SU-DHL-6 (cell line): ENCODE results near the gene UBAC1.
A peak's percentile ranks its signal among the peaks of the same experiment; 100 is the strongest.

Experiments
- H2AFZ ChIP-seq: fragments of 200-600 bp; sonication (generic); 2 replicates; pipeline ENCODE4 v1.6.1; 2014; ENCODE audit warnings: low read depth, mild to moderate bottlenecking, moderate library complexity, mixed read lengths, antibody characterized with exemption, low read length; ENCODE audit not compliant: severe bottlenecking
- H3F3A ChIP-seq: fragments of 200-600 bp; shearing (Covaris generic); 2 replicates; pipeline ENCODE4 v1.6.0; 2016; ENCODE audit warnings: antibody characterized with exemption, mild to moderate bottlenecking; ENCODE audit not compliant: insufficient read depth
- H3K27ac ChIP-seq: fragments of 200-600 bp; sonication (generic); 2 replicates; pipeline ENCODE4 v1.5.1; 2016; ENCODE audit warnings: low read depth, mild to moderate bottlenecking, low read length, moderate library complexity, mixed read lengths
- H3K27me3 ChIP-seq: fragments of 200-600 bp; sonication (generic), shearing (Covaris generic); 2 replicates; pipeline ENCODE4 v1.6.0; 2014; ENCODE audit warnings: mild to moderate bottlenecking, low read length
- H3K36me3 ChIP-seq: fragments of 200-600 bp; sonication (generic); 2 replicates; pipeline ENCODE4 v1.6.1; 2014; ENCODE audit warnings: mild to moderate bottlenecking, low read length, mixed read lengths
- H3K4me2 ChIP-seq: fragments of 300-600, 200-600 bp; shearing (Covaris generic), sonication (generic); 2 replicates; pipeline ENCODE4 v1.6.0; 2014; ENCODE audit warnings: low read length, low read depth, mild to moderate bottlenecking; ENCODE audit not compliant: poor library complexity, severe bottlenecking
- H3K4me3 ChIP-seq: fragments of 200-600 bp; sonication (generic); 2 replicates; pipeline ENCODE4 v1.5.1; 2014; ENCODE audit warnings: antibody characterized with exemption, low read length, mild to moderate bottlenecking, mixed read lengths; ENCODE audit not compliant: insufficient read depth, poor library complexity, severe bottlenecking
- H3K79me2 ChIP-seq: fragments of 200-600 bp; sonication (generic); 2 replicates; pipeline ENCODE4 v1.6.1; 2014; ENCODE audit warnings: mild to moderate bottlenecking, low read length, moderate library complexity; ENCODE audit not compliant: insufficient read depth
- H3K9ac ChIP-seq: fragments of 200-600 bp; sonication (generic); 2 replicates; pipeline ENCODE4 v1.7.0; 2014; ENCODE audit warnings: mild to moderate bottlenecking, low read length
- H3K9me2 ChIP-seq: fragments of 200-600 bp; sonication (generic); replicated peaks from 2 replicates; pipeline ENCODE4 v1.6.1; 2014; ENCODE audit warnings: low read length; ENCODE audit not compliant: insufficient read depth
- H3K9me3 ChIP-seq: fragments of 200-600 bp; sonication (generic); 2 replicates; pipeline ENCODE4 v1.6.1; 2014; ENCODE audit warnings: low read length, mixed read lengths; ENCODE audit not compliant: insufficient read depth
- H4K20me1 ChIP-seq: fragments of 200-600 bp; sonication (generic); 2 replicates; pipeline ENCODE4 v1.6.1; 2014; ENCODE audit warnings: low read depth, mild to moderate bottlenecking, antibody characterized with exemption, low read length, moderate library complexity, mixed read lengths
- CTCF ChIP-seq: fragments of 200-600 bp; sonication (generic); IDR thresholded peaks from one replicate; pipeline ENCODE4 v1.5.1; 2017; ENCODE audit warnings: antibody characterized with exemption, mild to moderate bottlenecking, low read length, moderate library complexity; ENCODE audit not compliant: insufficient read depth, poor library complexity, severe bottlenecking
- EZH2phosphoT487 ChIP-seq: fragments of 200-600 bp; sonication (generic), shearing (Covaris generic); conservative IDR thresholded peaks from 2 replicates; pipeline ENCODE4 v1.6.1; 2018; ENCODE audit warnings: mild to moderate bottlenecking, antibody characterized with exemption, low read length, moderate library complexity, mixed read lengths

UBAC1 gene

GRCh38 chr9:135959814-135960213 lies 1.4 kb downstream of the UBAC1 start:
- H2AFZ ChIP-seq = no peak overlapping the region
- H3K36me3 ChIP-seq = no peaks in the 10 kb centered on the region
- H4K20me1 ChIP-seq = no peaks in the 10 kb centered on the region
- H3K9me2 ChIP-seq = no peaks in the 10 kb centered on the region
- H3K4me2 ChIP-seq = peak overlapping the region; percentile 88
- no peaks in the 10 kb centered on the region for H3K27me3 ChIP-seq
- no peaks in the 10 kb centered on the region for H3F3A ChIP-seq
- no peaks in the 10 kb centered on the region for H3K9me3 ChIP-seq
- TF ChIP-seq CTCF (no peak), EZH2phosphoT487 (no peak)
- peak overlapping the region; percentile 97 for H3K9ac ChIP-seq
- peaks cover 56% of the 10 kb centered on the region for H3K79me2 ChIP-seq
- peak overlapping the region; percentile 97 for H3K4me3 ChIP-seq
- peak overlapping the region; percentile 20; the same call in 1 of the 2 replicates for H3K27ac ChIP-seq

GRCh38 chr9:135958485-135958884 lies 2.7 kb downstream of the UBAC1 start:
- no peak overlapping the region for H3K4me3 ChIP-seq
- TF ChIP-seq EZH2phosphoT487 (no peak), CTCF (no peak)
- H3K9ac ChIP-seq = no peak overlapping the region
- no peaks in the 10 kb centered on the region for H3K36me3 ChIP-seq
- H3K9me3 ChIP-seq = no peaks in the 10 kb centered on the region
- peaks cover 56% of the 10 kb centered on the region for H3K79me2 ChIP-seq
- H3K27ac ChIP-seq = no peak overlapping the region
- H3K9me2 ChIP-seq = no peaks in the 10 kb centered on the region
- H2AFZ ChIP-seq = no peak overlapping the region
- no peak overlapping the region for H3K4me2 ChIP-seq
- no peaks in the 10 kb centered on the region for H4K20me1 ChIP-seq
- no peaks in the 10 kb centered on the region for H3K27me3 ChIP-seq
- H3F3A ChIP-seq = no peaks in the 10 kb centered on the region

GRCh38 chr9:135957431-135957830 lies 3.7 kb downstream of the UBAC1 start:
- Histone ChIP-seq H3K79me2 (peaks cover 56% of the 10 kb centered on the region), H3K9me2 (no peaks in the 10 kb centered on the region), H4K20me1 (no peaks in the 10 kb centered on the region), H3K9me3 (no peaks in the 10 kb centered on the region), H3F3A (no peaks in the 10 kb centered on the region), H3K4me3 (no peak overlapping the region), H2AFZ (no peak overlapping the region), H3K9ac (no peak overlapping the region), H3K4me2 (no peak overlapping the region), H3K36me3 (no peaks in the 10 kb centered on the region), H3K27ac (no peak overlapping the region), H3K27me3 (no peaks in the 10 kb centered on the region)
- TF ChIP-seq EZH2phosphoT487 (no peak), CTCF (no peak)

GRCh38 chr9:135956802-135957174 lies 4.4 kb downstream of the UBAC1 start:
- H3K79me2 ChIP-seq = peaks cover 56% of the 10 kb centered on the region

More at GRCh38 chr9:135956802-135957174, 4.4 kb downstream of the UBAC1 start:
- Histone ChIP-seq H3K9ac (no peak overlapping the region), H3K27me3 (no peaks in the 10 kb centered on the region), H3F3A (no peaks in the 10 kb centered on the region), H3K27ac (no peak overlapping the region), H2AFZ (no peak overlapping the region), H3K9me2 (no peaks in the 10 kb centered on the region), H3K4me2 (no peak overlapping the region), H3K36me3 (no peaks in the 10 kb centered on the region), H3K9me3 (no peaks in the 10 kb centered on the region), H4K20me1 (no peaks in the 10 kb centered on the region), H3K4me3 (no peak overlapping the region)
- TF ChIP-seq EZH2phosphoT487 (no peak), CTCF (no peak)
